NCI-H446 treated with DMSO at 0.1 percent for 48 hours (cell line): ENCODE measurements around the gene HAND1.

Experiments
- DNase-seq: peaks from one replicate; lab custom pipeline; 2025; lab: John Stamatoyannopoulos, UW

Gene HAND1

GRCh38 chr5:154455585-154455984, 22.4 kb downstream of the HAND1 start:
- DNase-seq = no peak

DNA sequence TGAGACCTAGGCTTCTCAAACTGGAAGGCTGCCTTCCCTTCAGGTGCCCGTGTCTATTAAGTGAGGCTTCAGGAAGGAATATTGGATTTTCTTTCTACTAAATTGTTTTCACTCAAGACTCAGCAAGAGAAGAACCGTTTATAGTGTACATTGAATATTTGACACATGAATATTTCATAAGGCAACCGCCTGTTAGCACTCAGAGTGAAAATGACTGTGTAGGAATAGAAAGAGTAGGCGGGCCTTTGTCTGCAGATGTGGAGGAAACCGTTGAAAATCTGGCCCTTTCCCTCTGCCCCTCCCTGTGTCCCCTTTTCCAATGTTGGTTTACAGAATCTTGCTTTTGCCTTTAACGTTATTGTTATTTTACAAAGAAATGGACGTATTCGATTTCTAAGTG, 26.1 kb downstream of the HAND1 start:
- DNase-seq = no peak

DNA sequence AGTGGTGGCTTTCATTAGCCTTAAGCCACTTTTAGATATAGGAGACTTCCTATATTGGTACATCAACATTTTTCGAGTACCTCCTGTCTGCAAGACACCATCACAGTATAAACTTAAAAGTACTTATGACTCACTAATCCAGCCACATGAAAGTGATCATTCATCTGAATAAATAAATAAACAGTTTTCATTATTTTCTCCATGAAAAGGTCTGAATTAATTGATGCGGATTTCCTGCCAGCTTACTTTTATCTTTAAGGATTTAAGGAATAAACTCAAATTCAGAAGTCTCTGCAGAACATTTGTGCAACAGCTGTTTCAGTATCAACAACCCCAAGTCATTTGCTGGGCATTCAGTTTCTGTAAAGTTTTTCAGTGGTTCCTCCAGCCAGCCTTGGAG, 28.2 kb downstream of the HAND1 start:
- DNase-seq = no peak

DNA sequence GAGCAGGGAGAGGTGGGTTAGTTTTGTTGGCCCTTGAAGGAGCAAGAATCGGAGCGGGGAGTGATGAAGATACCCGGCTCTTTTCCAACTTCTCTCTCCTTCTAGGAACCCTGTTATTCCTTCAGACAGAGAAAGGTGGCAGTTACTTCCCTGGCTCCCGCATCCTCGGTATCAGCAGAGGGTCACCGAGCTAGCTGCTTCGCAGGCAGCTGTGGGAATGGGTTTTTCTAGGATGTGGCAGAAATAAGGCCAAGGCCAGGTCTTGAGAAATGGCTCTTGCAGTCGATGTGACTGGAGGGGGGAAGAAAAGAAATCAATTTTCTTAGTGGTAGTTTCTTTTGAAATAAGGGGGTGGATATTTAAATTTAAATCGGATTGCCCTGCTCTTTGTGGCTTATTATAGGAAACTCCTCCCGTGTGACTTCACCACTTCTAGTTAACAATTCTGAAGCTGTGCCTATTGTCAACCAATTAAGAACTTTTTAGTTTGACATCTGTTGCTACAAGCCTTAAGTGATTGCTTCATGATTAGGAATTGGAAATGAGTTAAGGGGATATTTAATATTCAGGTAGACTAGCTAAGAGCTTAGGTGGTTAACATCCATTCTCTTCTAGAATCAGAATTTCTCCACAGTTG, 30.8 kb downstream of the HAND1 start:
- DNase-seq = no peak

DNA sequence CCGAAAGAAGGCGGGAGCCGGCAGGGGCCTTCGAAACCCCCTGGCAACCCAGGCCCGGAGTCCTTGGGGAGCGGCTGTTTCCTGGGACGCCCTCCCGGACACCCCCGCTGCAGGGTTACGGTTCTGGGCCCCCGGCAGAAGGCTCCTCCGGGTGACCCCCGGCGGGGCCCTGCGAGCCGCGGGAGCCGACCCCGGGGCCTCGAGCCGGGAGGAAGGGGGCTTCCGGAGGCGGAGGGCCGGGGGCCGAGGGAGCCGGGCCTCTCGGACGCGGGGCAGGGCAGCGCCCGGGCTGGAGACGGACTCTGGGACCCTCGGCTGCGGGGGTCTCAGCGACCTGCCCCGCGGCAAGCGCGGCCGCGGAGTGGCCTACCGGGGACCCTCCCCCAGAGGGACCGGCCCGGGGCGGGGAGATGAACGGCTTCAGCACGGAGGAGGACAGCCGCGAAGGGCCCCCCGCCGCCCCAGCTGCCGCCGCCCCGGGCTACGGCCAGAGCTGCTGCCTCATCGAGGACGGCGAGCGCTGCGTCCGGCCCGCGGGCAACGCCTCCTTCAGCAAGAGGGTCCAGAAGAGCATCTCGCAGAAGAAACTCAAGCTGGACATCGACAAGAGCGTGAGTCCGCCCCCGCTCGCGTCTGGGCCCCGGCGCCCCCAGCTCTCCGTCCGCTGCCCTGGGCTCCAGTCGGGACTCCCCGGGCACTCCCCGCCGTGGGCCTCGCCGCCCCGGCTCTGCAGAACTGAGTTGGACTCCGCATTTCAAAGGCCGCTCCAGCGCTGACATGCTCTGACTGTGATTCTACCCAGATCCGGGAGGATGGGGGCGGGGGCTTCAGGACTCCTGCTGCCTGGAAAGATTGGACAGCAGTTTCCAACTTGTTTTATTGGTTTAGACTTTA, 31.6 kb downstream of the HAND1 start:
- DNase-seq = no peak

DNA sequence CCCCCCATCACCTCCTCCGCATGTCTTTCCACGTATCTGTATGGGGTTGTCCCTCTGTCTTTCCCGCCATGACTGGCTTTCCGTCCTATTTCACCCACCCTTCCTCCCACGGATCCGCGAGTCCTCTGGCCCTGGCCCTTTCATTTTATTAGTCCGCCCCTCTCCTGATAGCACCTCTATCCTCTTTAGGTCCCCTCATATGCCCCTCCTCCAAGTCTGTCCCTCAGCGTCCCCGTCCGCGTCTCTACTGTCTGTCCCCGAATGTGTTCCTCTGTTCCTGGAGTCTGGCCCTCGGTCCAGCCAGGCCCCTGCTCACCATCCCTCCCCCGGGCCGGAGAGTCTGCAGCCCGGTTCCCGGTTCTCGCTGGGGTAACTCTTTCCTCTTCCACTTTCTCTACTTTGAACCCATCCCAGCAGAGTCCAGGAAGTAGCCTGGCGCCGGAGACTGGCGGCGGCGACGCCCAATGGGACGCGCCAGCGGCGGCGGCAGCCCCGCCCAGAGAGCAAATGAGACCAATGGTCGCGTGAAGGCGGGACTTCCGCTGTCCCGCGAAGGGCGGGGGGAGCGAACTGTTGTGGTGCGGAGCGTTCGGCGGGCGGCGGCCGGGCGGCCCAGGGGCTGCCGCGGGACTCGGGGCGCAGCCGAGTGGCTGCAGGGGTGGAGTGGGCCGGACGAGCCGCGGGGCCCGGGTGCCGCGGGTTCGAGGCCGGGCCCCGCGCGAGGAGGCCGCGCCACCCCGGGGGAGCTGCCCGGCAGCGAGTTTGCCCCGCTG, 32.4 kb downstream of the HAND1 start, which contains the start of gene SAP30L:
Gene SAP30L, plus strand, starts transcription at position 576 of the 773 bp plus-strand sequence. CDS start 608 bp downstream, outside the sequence.
- DNase-seq = peak; percentile 68

DNA sequence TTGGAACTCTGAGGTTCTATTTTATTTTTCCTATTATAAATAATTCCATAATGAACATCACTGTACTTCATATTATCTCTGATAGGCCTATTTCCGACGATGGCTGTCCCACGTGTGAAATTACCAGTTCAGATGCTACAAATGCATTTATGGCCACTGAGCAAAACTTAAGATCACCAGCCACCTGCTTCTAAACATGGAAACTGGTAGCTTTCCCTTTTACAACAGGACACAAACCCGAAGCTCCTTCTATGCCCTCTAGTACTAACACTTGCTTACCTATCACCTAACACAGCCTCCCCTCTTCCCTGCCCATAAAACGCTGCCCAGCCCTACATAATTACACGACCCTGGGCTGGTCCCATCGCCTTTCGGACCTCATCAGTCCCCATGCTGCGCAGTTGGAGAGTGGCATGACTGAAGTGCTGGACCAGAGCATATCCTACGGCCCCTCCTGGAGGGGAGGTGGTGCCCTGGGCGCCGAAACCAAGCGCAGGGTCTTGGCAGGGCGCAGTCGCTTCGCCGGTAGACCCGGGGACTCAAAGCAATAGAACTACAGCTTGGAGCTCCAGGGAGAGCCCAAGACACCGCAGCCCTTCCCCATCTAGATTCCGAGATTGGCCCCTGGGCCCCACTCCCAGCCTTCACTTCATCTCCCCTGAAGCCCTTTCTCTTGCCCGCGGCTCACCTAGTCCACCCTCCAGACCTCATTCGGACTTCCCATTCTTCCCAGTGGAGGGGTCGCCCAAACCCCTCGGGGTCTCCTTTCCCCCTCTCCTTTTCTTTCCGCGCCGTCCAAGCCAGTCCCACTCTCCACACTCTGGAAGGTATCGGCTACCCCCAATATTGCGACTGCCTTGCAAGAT, 33.2 kb downstream of the HAND1 start:
- DNase-seq = no peak

DNA sequence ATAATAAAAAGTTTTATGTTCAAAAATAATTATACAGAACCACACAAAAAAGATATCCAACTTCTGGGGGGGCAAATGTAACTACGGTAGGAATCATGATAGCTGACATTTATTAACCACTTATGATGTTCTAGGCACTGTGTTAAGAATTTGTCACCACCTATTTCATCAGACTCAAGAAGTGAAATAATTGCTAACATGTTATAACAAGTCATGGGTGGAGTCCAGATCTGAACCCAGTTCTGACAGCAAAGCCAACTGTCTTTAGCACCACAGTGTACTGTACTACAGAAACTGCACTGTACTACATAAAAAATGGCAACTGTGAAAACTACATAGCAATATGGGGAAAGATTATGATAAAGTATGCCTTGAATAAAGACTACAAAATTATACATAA, 35.2 kb downstream of the HAND1 start:
- no peak for DNase-seq

GRCh38 chr5:154440540-154440939, 37.5 kb downstream of the HAND1 start:
- no peak for DNase-seq

DNA sequence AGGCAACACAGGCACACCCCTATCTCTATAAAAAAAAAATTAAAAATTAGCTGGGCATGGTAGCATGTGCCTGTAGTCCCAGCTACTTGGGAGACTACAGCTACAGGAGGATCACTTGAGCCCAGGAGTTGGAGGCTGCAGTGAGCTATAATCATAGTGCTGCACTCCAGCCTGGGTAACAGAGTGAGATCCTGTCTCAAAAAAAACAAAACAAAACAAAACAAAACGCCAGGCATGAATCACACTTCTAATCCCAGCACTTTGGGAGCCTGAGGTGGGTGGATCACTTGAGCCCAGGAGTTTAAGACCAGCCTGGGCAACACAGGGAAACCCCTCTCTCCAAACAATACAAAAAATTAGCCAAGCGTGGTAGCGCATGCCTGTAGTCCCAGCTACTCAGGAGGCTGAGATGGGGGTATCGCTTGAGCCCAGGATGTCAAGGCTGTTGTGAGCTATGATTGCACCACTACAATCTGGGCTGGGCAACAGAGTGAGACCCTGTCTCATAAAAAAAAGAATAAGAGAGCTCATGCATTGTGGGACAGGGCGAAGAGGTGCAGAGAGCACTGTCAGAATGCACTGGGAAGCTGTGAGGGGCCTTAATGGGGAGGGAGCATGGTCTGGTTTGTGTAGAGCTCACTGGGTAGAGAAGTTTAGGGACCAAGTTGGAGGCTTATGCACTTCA, 40.6 kb downstream of the HAND1 start:
- DNase-seq = no peak

DNA sequence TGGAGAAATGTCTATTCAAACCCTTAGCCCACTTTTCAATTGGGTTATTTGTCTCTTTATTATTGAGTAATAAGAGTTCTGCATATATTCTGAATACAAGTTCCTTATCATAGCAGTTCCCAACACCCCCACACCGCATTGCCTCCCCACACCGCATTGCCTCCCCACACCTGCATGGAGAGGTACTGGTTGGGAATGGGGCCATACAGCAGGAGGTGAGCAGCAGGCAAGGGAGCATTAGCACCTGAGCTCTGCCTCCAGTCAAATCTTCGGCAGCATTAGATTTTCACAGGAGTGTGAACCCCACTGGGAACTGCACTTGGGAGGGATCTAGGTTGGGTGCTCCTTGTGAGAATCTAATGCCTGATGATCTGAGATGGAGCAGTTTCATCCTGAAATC, 42.8 kb downstream of the HAND1 start:
- DNase-seq = no peak

DNA sequence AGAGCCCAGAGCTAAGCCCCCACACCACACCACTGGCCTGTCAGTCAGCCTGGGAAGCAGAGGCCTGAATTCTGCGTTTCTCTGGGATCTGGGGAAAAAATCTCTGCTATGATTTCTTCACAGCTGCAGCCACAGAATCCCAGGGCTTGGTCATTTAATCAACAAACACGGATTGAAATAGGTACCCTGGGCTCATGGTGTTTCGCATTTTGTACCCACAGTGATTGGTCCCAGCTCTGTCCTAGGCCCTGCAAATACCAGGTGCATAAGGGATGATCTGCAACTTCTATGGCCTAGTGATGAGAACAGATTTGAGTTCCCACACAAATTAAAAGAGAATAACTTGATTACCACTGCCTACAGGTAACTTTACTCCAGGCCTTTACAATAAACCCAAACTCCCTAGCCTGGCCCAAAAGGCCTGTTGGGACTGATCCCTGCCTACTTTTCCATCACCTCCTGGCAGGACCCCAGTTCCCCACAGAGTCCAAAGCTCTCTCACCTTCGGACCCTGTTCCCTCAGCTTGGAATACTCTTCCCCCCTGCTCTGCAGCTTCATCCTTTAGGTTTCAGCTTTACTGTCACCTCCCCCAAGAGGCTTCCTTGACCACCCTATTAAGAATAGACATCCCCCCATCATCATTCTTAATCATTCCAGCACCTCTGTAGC, 46.9 kb downstream of the HAND1 start:
- DNase-seq = no peak

GRCh38 chr5:154430466-154430865, 47.6 kb downstream of the HAND1 start:
- no peak for DNase-seq

GRCh38 chr5:154429341-154429740, 48.7 kb downstream of the HAND1 start:
- no peak for DNase-seq

- no peak for DNase-seq
Observed at GRCh38 chr5:154428208-154428607, 49.8 kb downstream of the HAND1 start.
